GM18520 (cell line): ENCODE measurements around the gene ZNF511.
"Not testable (repeated sequence)": the region's sequence is repeated elsewhere in the genome, so short reads cannot be mapped to it uniquely, and the experiment has no call there.

Experiments
- ATAC-seq: cut with Tn5 transposase; IDR thresholded peaks from one replicate; pipeline ENCODE4 v1.9.1; 2021; ENCODE audit not compliant: unreplicated experiment

Gene ZNF511

GRCh38 chr10:133308421-133309099 is at the start of gene ZNF511, which contains the start of gene TUBGCP2:
Gene ZNF511, plus strand, starts transcription at chr10:133308914. Its CDS starts 30 bp downstream, at chr10:133308944.
Gene TUBGCP2, minus strand, starts transcription at chr10:133308872. Its CDS starts 5,931 bp downstream, at chr10:133302941.
- peak; percentile 71 for ATAC-seq

- ATAC-seq, result no peak
These were observed 49.1 kb upstream of the ZNF511 start for GRCh38 chr10:133259602-133259989.

- peak; percentile 64 for ATAC-seq
These were observed 47.6 kb upstream of the ZNF511 start for GRCh38 chr10:133260895-133261725.

GRCh38 chr10:133261726-133262325 is 46.9 kb upstream of the ZNF511 start:
- peak; percentile 18 for ATAC-seq

- no peak for ATAC-seq
These were observed 46.0 kb upstream of the ZNF511 start for GRCh38 chr10:133262696-133263095.

- no peak for ATAC-seq
These were observed 45.0 kb upstream of the ZNF511 start for GRCh38 chr10:133263674-133264073.

GRCh38 chr10:133264461-133264860 is 44.3 kb upstream of the ZNF511 start:
- no peak for ATAC-seq

GRCh38 chr10:133265052-133265451 is 43.7 kb upstream of the ZNF511 start:
- ATAC-seq, result not testable (repeated sequence)

GRCh38 chr10:133266056-133266795 is 42.5 kb upstream of the ZNF511 start:
- ATAC-seq, result no peak

GRCh38 chr10:133267293-133267692 is 41.4 kb upstream of the ZNF511 start:
- no peak for ATAC-seq

GRCh38 chr10:133267829-133268228 is 40.9 kb upstream of the ZNF511 start:
- ATAC-seq, result no peak

- ATAC-seq, result no peak
These were observed 40.2 kb upstream of the ZNF511 start for GRCh38 chr10:133268532-133268931.

- ATAC-seq, result no peak
These were observed 39.3 kb upstream of the ZNF511 start for GRCh38 chr10:133269367-133269766.

- ATAC-seq, result no peak
These were observed 38.5 kb upstream of the ZNF511 start for GRCh38 chr10:133270204-133270603.

- ATAC-seq, result no peak
These were observed 37.9 kb upstream of the ZNF511 start for GRCh38 chr10:133270773-133271297.

GRCh38 chr10:133271521-133272300 is 37.0 kb upstream of the ZNF511 start:
- no peak for ATAC-seq

GRCh38 chr10:133272301-133272963 is 36.3 kb upstream of the ZNF511 start:
- ATAC-seq, result no peak

- ATAC-seq, result no peak
These were observed 35.7 kb upstream of the ZNF511 start for GRCh38 chr10:133272964-133273420.

GRCh38 chr10:133273534-133274143 is 35.1 kb upstream of the ZNF511 start:
- ATAC-seq, result no peak
